GM18499 (cell line): Measurements from ENCODE around the gene KIF16B.
"Not testable (repeated sequence)": the region's sequence is repeated elsewhere in the genome, so short reads cannot be mapped to it uniquely, and the experiment has no call there.

Experiments used
- ATAC-seq: cut with Tn5 transposase; IDR thresholded peaks from one replicate; pipeline ENCODE4 v1.9.1; 2021; ENCODE audit warnings: moderate number of reproducible peaks; ENCODE audit not compliant: insufficient read depth, unreplicated experiment

Gene KIF16B

GRCh38 chr20:16445482-16445881, 127.8 kb downstream of the KIF16B start:
- no peak for ATAC-seq

GRCh38 chr20:16444057-16444777, 129.0 kb downstream of the KIF16B start:
- ATAC-seq = no peak

DNA sequence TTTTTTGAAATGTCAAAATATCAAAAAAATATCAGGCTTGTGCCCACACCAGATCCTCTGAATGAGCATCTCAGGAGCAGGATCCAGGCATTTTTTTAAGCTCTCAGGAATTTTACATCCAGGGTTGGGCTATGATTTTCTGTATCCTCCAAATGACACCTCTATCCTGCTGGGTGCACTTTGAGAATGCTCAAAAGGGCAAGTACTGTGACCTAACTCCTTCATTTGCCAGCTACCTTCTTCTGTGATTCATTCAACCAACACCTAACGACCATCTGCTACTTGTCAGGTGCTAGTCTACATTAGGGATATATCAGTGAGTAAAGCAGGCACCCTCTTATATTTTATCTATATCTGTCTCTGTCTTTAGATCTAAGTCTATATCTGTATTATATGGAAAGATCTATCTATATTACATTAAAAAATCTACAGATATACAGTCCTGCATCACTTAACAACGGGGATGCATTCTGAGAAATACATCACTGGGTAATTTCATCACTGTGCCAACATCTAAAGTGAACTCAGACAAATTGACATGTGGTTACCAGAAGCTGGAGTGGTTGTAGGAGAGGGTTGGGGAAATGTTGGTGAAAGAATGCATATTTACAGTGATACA, 131.6 kb downstream of the KIF16B start:
- ATAC-seq = no peak

DNA sequence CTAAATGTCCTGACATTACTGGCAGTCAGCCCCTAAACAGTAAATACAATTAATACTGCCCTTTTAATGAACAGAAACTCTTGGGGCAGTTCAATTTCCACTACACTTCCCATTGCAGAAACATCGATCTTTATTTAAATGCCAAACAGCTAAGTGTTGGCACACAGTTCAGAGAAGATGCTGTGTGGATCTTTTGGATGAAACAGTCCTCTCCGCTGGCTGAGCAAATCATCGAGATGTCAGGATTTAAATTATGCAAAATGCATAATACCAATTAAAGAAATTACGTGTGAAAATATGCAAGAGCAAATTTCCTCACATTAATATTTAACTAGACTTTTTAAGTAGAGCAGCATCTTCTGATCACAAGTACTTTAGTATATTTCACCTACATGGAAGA, 132.6 kb downstream of the KIF16B start:
- ATAC-seq = no peak

DNA sequence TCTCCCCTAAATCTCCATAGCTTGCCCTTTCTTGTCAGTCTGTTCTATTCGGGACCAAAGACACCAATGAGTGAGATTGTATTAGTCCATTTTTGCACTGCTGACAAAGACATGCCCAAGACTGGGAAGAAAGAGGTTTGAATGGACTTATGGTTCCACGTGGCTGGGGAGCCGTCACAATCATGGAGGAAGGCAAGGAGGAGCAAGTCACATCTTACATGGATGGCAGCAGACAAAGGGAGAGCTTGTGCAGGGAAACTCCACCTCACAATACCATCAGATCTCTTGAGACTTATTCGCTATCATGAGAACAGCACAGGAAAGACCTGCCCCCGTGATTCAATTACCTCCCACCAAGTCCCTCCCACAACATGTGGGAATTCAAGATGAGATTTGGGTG, 133.7 kb downstream of the KIF16B start:
- not testable (repeated sequence) for ATAC-seq

- no peak for ATAC-seq
These were observed 135.1 kb downstream of the KIF16B start for GRCh38 chr20:16438100-16438499.

DNA sequence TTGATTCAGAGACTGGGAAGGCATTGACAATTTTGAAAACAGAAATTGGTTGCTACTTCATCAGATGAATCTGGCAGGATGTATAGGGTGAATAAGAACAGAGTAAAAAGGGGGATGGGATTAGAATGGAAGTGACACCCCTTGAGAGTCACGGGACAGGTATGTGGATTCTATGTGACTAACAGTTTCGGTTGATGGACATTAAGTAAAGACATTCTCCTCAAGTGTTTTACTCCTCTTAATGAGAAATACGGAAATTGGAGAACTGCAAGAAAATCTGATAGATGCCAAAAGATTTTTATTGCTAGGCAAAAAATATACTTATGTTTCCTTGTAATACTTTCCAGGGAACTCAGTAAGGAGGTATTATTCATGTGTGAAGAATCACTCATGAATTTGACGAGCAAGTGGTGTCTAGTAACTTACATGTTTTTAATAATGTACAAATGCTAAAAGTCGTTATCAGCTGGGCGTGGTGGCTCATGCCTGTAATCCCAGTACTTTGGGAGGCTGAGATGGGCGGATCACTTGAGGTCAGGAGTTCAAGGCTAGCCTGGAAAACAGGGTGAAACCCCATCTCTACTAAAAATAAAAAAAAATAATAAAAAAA, 135.8 kb downstream of the KIF16B start:
- ATAC-seq = no peak

DNA sequence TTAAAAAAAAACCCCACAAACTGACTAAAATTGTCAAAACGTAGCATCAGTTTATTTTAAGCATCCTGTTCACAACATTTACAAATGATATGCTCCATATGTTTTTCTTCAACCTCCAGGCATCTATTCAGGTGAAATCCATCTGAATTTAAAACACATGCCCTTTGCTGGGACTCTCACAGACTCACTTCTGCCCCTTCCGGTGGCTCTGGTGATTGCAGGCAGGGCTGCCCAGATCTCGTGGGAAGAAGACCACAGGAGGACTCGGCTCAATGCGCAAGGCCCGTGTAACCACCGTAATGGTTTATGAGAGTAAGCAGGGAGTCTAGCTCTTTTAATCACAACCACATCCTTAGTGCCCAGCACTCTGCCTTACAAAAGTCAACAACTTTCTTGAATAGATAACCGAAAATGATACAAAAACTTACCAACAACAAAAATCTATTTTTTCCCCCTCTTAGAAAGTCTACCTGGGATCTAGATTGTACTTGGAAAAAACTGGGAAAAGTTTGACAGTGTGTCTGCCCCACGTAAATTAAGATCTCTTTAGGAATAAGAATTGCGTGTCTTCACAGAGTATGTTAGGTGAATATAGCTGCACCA, 139.1 kb downstream of the KIF16B start:
- no peak for ATAC-seq

- ATAC-seq = no peak
These were observed 140.0 kb downstream of the KIF16B start for GRCh38 chr20:16433293-16433580.

GRCh38 chr20:16432466-16433292, 140.6 kb downstream of the KIF16B start:
- no peak for ATAC-seq

DNA sequence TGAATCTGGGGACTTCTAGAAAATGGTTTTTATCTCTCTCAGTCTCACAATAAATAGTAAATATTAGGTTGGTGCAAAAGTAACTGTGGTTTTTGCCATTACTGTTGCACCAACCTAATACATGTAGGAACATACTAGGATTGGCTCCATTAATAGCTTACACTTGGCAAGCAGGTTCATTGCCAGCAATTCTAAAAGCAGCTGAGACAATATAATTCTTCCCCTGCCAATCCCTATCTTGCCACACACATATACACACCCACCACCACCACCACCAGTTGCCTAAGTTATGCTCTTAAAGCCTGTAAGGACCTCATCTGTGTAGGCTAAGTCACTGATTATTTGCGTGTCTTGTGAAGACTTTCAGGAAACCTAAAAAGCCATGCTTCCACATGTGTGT, 145.1 kb downstream of the KIF16B start:
- ATAC-seq = no peak

GRCh38 chr20:16427571-16427970, 145.7 kb downstream of the KIF16B start:
- ATAC-seq = no peak

- no peak for ATAC-seq
These were observed 148.5 kb downstream of the KIF16B start for GRCh38 chr20:16424780-16425179.

DNA sequence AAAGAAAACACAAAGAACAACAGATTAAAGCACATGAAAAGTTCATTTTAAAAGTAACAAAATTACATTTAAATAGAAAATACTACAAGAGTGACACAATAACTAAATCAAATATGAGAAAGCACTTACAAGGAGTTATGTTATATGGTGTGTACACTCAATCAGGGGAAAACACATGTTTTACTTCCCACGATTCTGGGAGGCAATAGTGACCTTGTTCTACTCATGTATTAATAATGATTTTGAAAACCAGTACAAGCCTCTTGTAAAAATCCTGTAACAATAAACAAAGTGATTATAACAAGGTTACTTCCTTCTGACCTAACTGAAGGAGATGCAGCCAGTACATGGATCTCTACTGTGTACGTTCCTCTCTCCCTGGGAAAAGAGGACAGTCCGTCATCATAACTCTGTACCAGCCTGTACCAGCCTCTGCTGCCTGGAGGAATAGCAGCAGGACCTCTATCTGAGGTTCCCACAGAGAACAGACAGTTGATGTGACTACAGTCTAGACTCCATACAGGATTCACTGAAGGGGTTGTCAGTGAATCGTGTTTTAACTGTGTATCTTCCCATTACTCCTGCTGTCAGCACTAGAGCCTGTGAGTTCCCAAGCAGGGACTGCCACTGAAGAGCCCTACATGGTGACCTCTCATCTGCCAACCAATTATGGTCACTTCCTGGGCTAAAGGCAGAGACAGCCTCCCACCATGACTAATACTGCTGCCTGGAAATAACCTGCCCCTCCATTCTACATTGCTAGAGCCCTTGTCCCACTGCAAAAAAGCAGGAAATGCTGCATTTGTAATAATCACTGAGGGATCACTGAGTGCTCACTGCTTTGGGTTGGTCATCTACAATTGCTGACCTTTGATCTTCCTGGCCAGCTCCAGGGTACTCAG, 149.7 kb downstream of the KIF16B start:
- ATAC-seq = no peak

DNA sequence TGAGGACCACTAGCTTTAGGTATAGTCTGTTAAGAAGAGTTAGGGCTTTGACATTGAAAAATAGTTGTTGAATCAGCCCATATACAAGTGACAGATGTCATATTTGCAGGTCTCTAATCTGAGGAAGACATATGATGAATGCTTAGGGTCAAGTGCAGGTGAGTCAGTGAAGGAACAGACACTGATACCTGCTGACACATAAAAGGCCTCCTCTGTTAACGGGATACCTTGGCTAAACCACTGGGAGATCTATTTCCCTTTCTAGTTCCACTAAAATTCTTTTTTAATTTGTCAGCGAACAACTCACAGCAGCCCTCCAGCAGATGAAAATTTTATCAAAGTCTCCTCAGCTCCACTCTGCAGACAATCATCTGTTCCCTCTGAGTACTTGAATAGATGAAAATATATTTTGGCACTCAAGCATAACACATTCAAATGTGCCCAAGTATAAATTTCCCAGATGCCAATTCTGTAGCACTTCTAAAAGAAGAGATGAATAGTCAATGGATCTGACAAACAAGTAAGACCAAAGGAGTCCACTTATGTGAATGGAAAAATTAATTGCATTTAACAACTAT, 154.0 kb downstream of the KIF16B start:
- no peak for ATAC-seq

- no peak for ATAC-seq
These were observed 154.6 kb downstream of the KIF16B start for GRCh38 chr20:16418616-16419015.

DNA sequence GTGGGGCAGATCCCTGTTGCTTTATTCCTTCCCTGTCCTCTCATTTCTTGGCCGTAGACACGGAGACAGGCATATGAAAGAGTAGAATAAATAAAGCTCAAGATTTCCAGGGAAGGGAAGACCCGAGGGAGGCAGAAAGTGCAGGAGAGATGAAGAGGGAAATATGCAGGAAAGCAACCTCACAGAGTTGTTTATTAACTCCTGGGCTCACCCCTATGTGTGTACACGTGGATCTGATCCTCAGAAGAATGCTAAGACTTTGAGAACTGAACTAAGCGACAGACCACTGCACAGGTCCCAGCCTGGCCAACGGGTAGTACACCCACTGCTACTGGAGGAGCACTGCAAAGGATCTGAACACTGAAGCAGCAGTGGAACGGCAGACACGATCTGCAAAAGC, 156.2 kb downstream of the KIF16B start:
- no peak for ATAC-seq

DNA sequence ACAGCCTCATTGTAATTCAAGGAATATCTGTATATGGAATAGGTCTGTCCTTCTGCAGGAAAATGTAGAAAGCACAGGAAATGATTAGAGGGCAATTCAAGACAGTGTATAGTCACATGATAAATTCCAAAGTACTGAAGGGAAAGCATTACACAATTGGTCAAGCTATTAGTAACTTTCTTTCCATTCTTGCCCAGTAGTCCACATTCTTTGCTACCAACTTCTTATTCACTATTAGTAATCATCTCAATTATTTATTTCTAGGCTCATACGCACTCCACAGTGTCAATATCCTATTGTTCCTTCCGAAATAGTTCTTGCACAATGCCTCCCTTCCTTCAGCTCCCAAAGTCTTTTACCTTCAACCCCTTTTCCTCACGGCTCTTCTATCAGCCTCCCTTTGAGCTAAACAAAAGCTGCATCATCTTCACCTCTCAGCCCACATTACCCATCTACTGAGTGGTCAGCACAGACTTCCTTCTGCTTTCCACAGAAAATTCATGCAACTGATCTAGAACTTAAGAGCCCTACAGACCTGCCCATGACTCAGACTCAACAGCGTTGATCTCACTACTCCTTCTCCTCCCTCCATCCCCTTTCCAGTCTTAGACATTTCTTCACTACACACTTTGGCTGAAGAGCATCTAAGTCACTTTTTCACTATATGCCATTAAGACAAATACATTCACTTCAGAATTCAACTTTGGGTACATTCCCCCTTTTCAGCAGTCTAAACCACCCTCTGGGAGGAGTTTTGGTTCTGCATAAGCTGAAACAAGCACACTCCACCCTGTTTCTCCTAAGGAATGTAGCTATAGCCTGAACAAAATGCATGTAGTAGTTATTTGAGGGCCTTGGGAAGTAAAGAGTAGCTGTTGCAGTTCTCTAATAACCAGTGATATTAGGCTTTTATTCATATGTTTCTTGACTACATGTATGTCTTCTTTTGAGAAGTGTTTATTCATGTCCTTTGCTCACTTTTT, 157.9 kb downstream of the KIF16B start:
- ATAC-seq = no peak
